Karpas-422 (cell line): ENCODE measurements around the gene PHKA2. TPM values are rescaled to one million over a fixed set of nuclear protein-coding genes. Genes with fewer than 3 reads are reported as not detected.

Experiments
- DNase-seq: peaks from one replicate; pipeline ENCODE4 v3.0.0-alpha.2; 2015
- H2AFZ ChIP-seq: fragments of 200-600 bp; sonication (generic); 2 replicates; pipeline ENCODE4 v1.6.1; 2014; ENCODE audit warnings: antibody characterized with exemption, low read length, mixed read lengths
- H3K27ac ChIP-seq: fragments of 200-600 bp; sonication (generic); 2 replicates; pipeline ENCODE4 v1.5.1; 2014; ENCODE audit warnings: mild to moderate bottlenecking, low read length, moderate library complexity
- H3K27me3 ChIP-seq: fragments of 200-600 bp; sonication (generic); 2 replicates; pipeline ENCODE4 v1.6.1; 2014; ENCODE audit warnings: low read length, mixed read lengths
- H3K36me3 ChIP-seq: fragments of 200-600 bp; sonication (generic); 2 replicates; pipeline ENCODE4 v1.6.1; 2014; ENCODE audit warnings: low read length, mixed read lengths; ENCODE audit not compliant: insufficient read depth
- H3K4me1 ChIP-seq: fragments of 200-600 bp; sonication (generic); 2 replicates; pipeline ENCODE4 v1.6.1; 2014; ENCODE audit warnings: mild to moderate bottlenecking, low read length, mixed read lengths
- H3K4me2 ChIP-seq: fragments of 200-600 bp; sonication (generic); 2 replicates; pipeline ENCODE4 v1.6.1; 2014; ENCODE audit warnings: low read length, low read depth, mild to moderate bottlenecking; ENCODE audit not compliant: poor library complexity, severe bottlenecking
- H3K4me3 ChIP-seq: fragments of 200-600 bp; sonication (generic); 2 replicates; pipeline ENCODE4 v1.5.1; 2014; ENCODE audit warnings: mild to moderate bottlenecking, antibody characterized with exemption, low read length, mixed read lengths
- H3K79me2 ChIP-seq: fragments of 200-600 bp; sonication (generic); 2 replicates; pipeline ENCODE4 v1.6.1; 2014; ENCODE audit warnings: mild to moderate bottlenecking, low read length, mixed read lengths
- H3K9ac ChIP-seq: fragments of 200-600 bp; sonication (generic); 2 replicates; pipeline ENCODE4 v1.6.0; 2014; ENCODE audit warnings: low read length
- H3K9me2 ChIP-seq: fragments of 200-600 bp; sonication (generic), shearing (Covaris generic); replicated peaks from 2 replicates; pipeline ENCODE4 v1.6.0; 2014; ENCODE audit warnings: mild to moderate bottlenecking, low read length, moderate library complexity; ENCODE audit not compliant: insufficient read depth
- H3K9me3 ChIP-seq: fragments of 300-700, 200-600 bp; sonication (generic); 2 replicates; pipeline ENCODE4 v1.6.1; 2014; ENCODE audit warnings: low read length, mixed read lengths
- H4K20me1 ChIP-seq: fragments of 200-600 bp; sonication (generic); 2 replicates; pipeline ENCODE4 v1.6.1; 2014; ENCODE audit warnings: mild to moderate bottlenecking, antibody characterized with exemption, low read length, low read depth; ENCODE audit not compliant: insufficient read depth
- total RNA-seq: library from RNA; depleted of rRNA; stranded (reverse); fragments of >200 nt; shearing (Covaris generic); gene quantifications from 2 replicates; pipeline ENCODE4 v1.2.3, GENCODE V29; 2014; ENCODE audit warnings: low replicate concordance

The PHKA2 gene
- total RNA-seq, 1 experiment from 2014 or later = 50.7 TPM

- Histone ChIP-seq H3K79me2 (no peaks in the 10 kb centered on the region), H3K9me3 (no peaks in the 10 kb centered on the region), H3K9me2 (no peaks in the 10 kb centered on the region), H2AFZ (no peak overlapping the region), H3K4me2 (no peak overlapping the region), H3K9ac (no peak overlapping the region), H4K20me1 (no peaks in the 10 kb centered on the region), H3K4me3 (no peak overlapping the region), H3K4me1 (no peaks in the 10 kb centered on the region), H3K27me3 (no peaks in the 10 kb centered on the region), H3K27ac (no peak overlapping the region), H3K36me3 (no peaks in the 10 kb centered on the region)
- no peak for DNase-seq
Observed at GRCh38 chrX:18873189-18873791, 110.6 kb downstream of the PHKA2 start.

GRCh38 chrX:18872621-18873020, 111.3 kb downstream of the PHKA2 start:
- no peak overlapping the region for H3K4me2 ChIP-seq
- H3K9me2 ChIP-seq = no peaks in the 10 kb centered on the region
- H3K36me3 ChIP-seq = no peaks in the 10 kb centered on the region
- no peak overlapping the region for H2AFZ ChIP-seq
- no peaks in the 10 kb centered on the region for H3K27me3 ChIP-seq
- H3K4me3 ChIP-seq = no peak overlapping the region
- no peaks in the 10 kb centered on the region for H3K9me3 ChIP-seq
- DNase-seq = no peak
- no peak overlapping the region for H3K9ac ChIP-seq
- H3K79me2 ChIP-seq = no peaks in the 10 kb centered on the region
- no peaks in the 10 kb centered on the region for H3K4me1 ChIP-seq
- no peaks in the 10 kb centered on the region for H4K20me1 ChIP-seq
- no peak overlapping the region for H3K27ac ChIP-seq

GRCh38 chrX:18871970-18872369, 111.9 kb downstream of the PHKA2 start:
- no peaks in the 10 kb centered on the region for H3K9me3 ChIP-seq
- no peaks in the 10 kb centered on the region for H3K27me3 ChIP-seq
- H3K9me2 ChIP-seq = no peaks in the 10 kb centered on the region
- no peaks in the 10 kb centered on the region for H3K79me2 ChIP-seq
- no peak for DNase-seq
- no peaks in the 10 kb centered on the region for H3K4me1 ChIP-seq
- no peak overlapping the region for H3K27ac ChIP-seq
- H3K4me3 ChIP-seq = no peak overlapping the region
- H4K20me1 ChIP-seq = no peaks in the 10 kb centered on the region
- no peaks in the 10 kb centered on the region for H3K36me3 ChIP-seq
- H3K9ac ChIP-seq = no peak overlapping the region
- no peak overlapping the region for H3K4me2 ChIP-seq
- no peak overlapping the region for H2AFZ ChIP-seq

- H4K20me1 ChIP-seq = no peaks in the 10 kb centered on the region
- no peaks in the 10 kb centered on the region for H3K27me3 ChIP-seq
- no peak overlapping the region for H3K4me2 ChIP-seq
- H3K27ac ChIP-seq = no peak overlapping the region
- no peak overlapping the region for H2AFZ ChIP-seq
- H3K4me3 ChIP-seq = no peak overlapping the region
- H3K4me1 ChIP-seq = no peaks in the 10 kb centered on the region
- DNase-seq = no peak
- H3K79me2 ChIP-seq = no peaks in the 10 kb centered on the region
- H3K9ac ChIP-seq = no peak overlapping the region
- H3K36me3 ChIP-seq = no peaks in the 10 kb centered on the region
- H3K9me2 ChIP-seq = no peaks in the 10 kb centered on the region
- H3K9me3 ChIP-seq = no peaks in the 10 kb centered on the region
Observed at GRCh38 chrX:18871161-18871890, 112.6 kb downstream of the PHKA2 start.

GRCh38 chrX:18864390-18864920, 119.5 kb downstream of the PHKA2 start:
- Histone ChIP-seq H2AFZ (no peak overlapping the region), H3K4me2 (no peak overlapping the region), H3K4me1 (no peaks in the 10 kb centered on the region), H4K20me1 (no peaks in the 10 kb centered on the region), H3K79me2 (no peaks in the 10 kb centered on the region), H3K27me3 (no peaks in the 10 kb centered on the region), H3K36me3 (no peaks in the 10 kb centered on the region), H3K9me2 (no peaks in the 10 kb centered on the region), H3K4me3 (no peak overlapping the region), H3K9me3 (no peaks in the 10 kb centered on the region), H3K27ac (no peak overlapping the region), H3K9ac (no peak overlapping the region)
- no peak for DNase-seq

GRCh38 chrX:18861511-18861910, 122.4 kb downstream of the PHKA2 start:
- no peaks in the 10 kb centered on the region for H3K36me3 ChIP-seq

GRCh38 chrX:18856645-18856997, 127.3 kb downstream of the PHKA2 start:
- DNase-seq = no peak
- H3K79me2 ChIP-seq = no peaks in the 10 kb centered on the region
- no peaks in the 10 kb centered on the region for H3K4me1 ChIP-seq
- no peaks in the 10 kb centered on the region for H3K36me3 ChIP-seq
- H3K27me3 ChIP-seq = no peaks in the 10 kb centered on the region
- H4K20me1 ChIP-seq = no peaks in the 10 kb centered on the region
- H2AFZ ChIP-seq = no peak overlapping the region
- no peak overlapping the region for H3K27ac ChIP-seq
- H3K4me2 ChIP-seq = no peak overlapping the region
- no peak overlapping the region for H3K4me3 ChIP-seq
- 0 out of 2 replicates have a peak, but pooled peaks cover 3% of the 10 kb centered on the region for H3K9me3 ChIP-seq
- H3K9me2 ChIP-seq = no peaks in the 10 kb centered on the region
- H3K9ac ChIP-seq = no peak overlapping the region

More at GRCh38 chrX:18861511-18861910, 122.4 kb downstream of the PHKA2 start:
- Histone ChIP-seq H3K27me3 (no peaks in the 10 kb centered on the region), H3K79me2 (no peaks in the 10 kb centered on the region), H3K4me1 (no peaks in the 10 kb centered on the region), H3K9ac (no peak overlapping the region), H3K4me3 (no peak overlapping the region), H3K4me2 (no peak overlapping the region), H3K9me3 (0 out of 2 replicates have a peak, but pooled peaks cover 3% of the 10 kb centered on the region), H3K27ac (no peak overlapping the region), H3K9me2 (no peaks in the 10 kb centered on the region), H4K20me1 (no peaks in the 10 kb centered on the region), H2AFZ (no peak overlapping the region)
- DNase-seq = no peak

- Histone ChIP-seq H3K4me3 (no peak overlapping the region), H3K27me3 (no peaks in the 10 kb centered on the region), H3K9me2 (no peaks in the 10 kb centered on the region), H3K9ac (no peak overlapping the region), H3K79me2 (no peaks in the 10 kb centered on the region), H3K4me1 (no peaks in the 10 kb centered on the region), H3K4me2 (no peak overlapping the region), H3K36me3 (no peaks in the 10 kb centered on the region), H3K9me3 (0 out of 2 replicates have a peak, but pooled peaks cover 3% of the 10 kb centered on the region), H2AFZ (no peak overlapping the region), H4K20me1 (no peaks in the 10 kb centered on the region), H3K27ac (no peak overlapping the region)
- DNase-seq = no peak
Observed at GRCh38 chrX:18855919-18856644, 127.8 kb downstream of the PHKA2 start.
